Activated naive CD8-positive, alpha-beta T cell treated with anti-CD3 and anti-CD28 coated beads, Interleukin-2, amount 10 ng/mL, durations not matched to agents 7 days and 5 days (primary cell): ENCODE results near the gene NCKAP1. TPM values are rescaled to one million over a fixed set of nuclear protein-coding genes. Genes with fewer than 3 reads are reported as not detected.
"Not testable (repeated sequence)": the region's sequence is repeated elsewhere in the genome, so short reads cannot be mapped to it uniquely, and the experiment has no call there.

Experiments used
- ATAC-seq: fragments of 150-1000 bp; cut with Tn5 transposase; one replicate; pipeline ENCODE4 v1.10.0; 2021; ENCODE audit warnings: low read depth, moderate library complexity
- POLR2A ChIA-PET: fragments of 350-600 bp; sonication (Branson Sonifier 250); formaldehyde crosslinking; loops from one replicate; lab custom pipeline; 2021; ENCODE audit warnings: antibody characterized with exemption; lab: Charles Lee
- DNase-seq: peaks from one replicate; pipeline ENCODE4 v3.0.0; 2021
- H3K27ac Mint-ChIP-seq: one replicate; pipeline ENCODE4 v1.8.0; 2022; ENCODE audit warnings: mild to moderate bottlenecking, mixed read lengths
- H3K27me3 Mint-ChIP-seq: one replicate; pipeline ENCODE4 v1.8.0; 2022; ENCODE audit warnings: mild to moderate bottlenecking, moderate library complexity, mixed read lengths
- H3K36me3 Mint-ChIP-seq: one replicate; pipeline ENCODE4 v1.8.0; 2021; ENCODE audit warnings: mild to moderate bottlenecking, mixed read lengths
- H3K4me1 Mint-ChIP-seq: one replicate; pipeline ENCODE4 v1.8.0; 2021; ENCODE audit warnings: mixed read lengths
- H3K4me3 Mint-ChIP-seq: one replicate; pipeline ENCODE4 v1.8.0; 2022; ENCODE audit warnings: mild to moderate bottlenecking, moderate library complexity, mixed read lengths
- H3K9me3 Mint-ChIP-seq: one replicate; pipeline ENCODE4 v1.8.0; 2021; ENCODE audit warnings: mixed read lengths
- total RNA-seq, 2 experiments: library from RNA; stranded (reverse); gene quantifications; one replicate each; pipeline ENCODE4 v1.2.3, GENCODE V29; 2021

Gene NCKAP1
- total RNA-seq, 2 experiments from 2014 or later, result 0.69 to 1.2 TPM

DNA sequence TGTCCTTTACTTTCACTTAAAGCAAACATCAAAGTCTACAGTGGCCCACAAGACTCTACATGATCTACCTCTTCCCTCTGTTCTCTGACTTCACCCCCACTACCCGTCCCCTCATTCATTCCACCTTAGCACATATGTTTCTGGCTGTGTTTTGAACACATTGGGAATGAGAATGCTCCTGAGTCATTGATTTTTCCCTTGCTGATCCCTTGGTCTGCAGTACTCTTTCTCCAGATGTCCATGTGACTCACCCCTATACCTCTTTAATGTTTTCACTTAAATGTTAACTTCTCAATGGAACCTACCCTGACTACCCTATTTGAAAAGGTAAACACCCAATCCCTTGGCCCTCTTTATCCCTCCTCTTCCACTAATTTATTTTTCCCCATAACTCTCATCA, 141.1 kb downstream of the NCKAP1 start:
- H3K27ac Mint-ChIP-seq, result no peak overlapping the region
- no peak for DNase-seq
- H3K4me3 Mint-ChIP-seq, result no peak overlapping the region
- H3K4me1 Mint-ChIP-seq, result peaks cover 1% of the 10 kb centered on the region
- no peak for ATAC-seq
- H3K27me3 Mint-ChIP-seq, result peaks cover 8% of the 10 kb centered on the region
- H3K9me3 Mint-ChIP-seq, result peaks cover 6% of the 10 kb centered on the region
- POLR2A ChIA-PET, result no interaction called here
- H3K36me3 Mint-ChIP-seq, result peaks cover 2% of the 10 kb centered on the region

DNA sequence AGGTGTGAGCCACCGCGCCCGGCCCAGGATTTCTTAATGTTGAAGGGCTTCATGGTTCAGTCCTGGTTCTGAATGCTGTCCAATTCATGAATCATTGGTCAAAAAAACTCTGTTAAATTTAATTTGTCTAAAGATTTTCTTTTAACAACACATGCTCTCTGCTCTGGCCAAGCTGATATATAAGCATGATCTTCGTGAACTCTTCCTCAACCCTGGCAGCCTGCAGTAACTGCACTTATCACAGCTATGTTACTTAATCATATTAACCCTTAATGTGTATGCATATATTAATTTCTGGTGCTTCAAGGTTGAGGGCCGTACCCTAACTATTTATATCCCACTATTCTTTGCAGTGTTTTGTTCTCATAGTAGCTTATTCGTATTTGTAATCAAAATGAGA, 142.5 kb downstream of the NCKAP1 start:
- no peak overlapping the region for H3K4me3 Mint-ChIP-seq
- peaks cover 1% of the 10 kb centered on the region for H3K4me1 Mint-ChIP-seq
- H3K9me3 Mint-ChIP-seq, result peaks cover 6% of the 10 kb centered on the region
- POLR2A ChIA-PET, result no interaction called here
- H3K27ac Mint-ChIP-seq, result no peak overlapping the region
- DNase-seq (no peak), ATAC-seq (no peak)
- H3K36me3 Mint-ChIP-seq, result peaks cover 2% of the 10 kb centered on the region
- H3K27me3 Mint-ChIP-seq, result peaks cover 13% of the 10 kb centered on the region

DNA sequence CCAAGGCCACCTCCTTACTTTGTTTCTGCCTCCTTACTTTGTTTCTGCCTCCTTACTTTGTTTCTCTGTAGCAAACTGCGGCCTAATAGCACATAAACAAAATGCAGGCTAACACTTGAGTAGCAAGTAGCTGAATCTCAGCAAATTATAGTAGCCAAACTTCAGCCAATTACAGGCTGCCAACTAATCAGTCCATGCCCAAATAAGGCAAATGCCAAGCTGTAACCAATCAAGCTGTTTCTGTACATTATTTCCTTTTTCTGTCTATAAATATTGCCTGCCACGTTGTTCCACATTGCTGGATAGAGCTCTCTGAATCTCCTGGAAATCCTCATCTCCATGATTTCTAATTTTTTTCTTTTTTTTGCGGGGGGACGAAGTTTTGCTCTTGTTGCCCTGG, 143.1 kb downstream of the NCKAP1 start:
- DNase-seq (no peak), ATAC-seq (no peak)
- Mint-ChIP-seq H3K4me1 (peaks cover 1% of the 10 kb centered on the region), H3K27ac (no peak overlapping the region), H3K27me3 (peaks cover 13% of the 10 kb centered on the region), H3K9me3 (peaks cover 6% of the 10 kb centered on the region), H3K36me3 (peaks cover 2% of the 10 kb centered on the region), H3K4me3 (no peak overlapping the region)
- POLR2A ChIA-PET, result no interaction called here

DNA sequence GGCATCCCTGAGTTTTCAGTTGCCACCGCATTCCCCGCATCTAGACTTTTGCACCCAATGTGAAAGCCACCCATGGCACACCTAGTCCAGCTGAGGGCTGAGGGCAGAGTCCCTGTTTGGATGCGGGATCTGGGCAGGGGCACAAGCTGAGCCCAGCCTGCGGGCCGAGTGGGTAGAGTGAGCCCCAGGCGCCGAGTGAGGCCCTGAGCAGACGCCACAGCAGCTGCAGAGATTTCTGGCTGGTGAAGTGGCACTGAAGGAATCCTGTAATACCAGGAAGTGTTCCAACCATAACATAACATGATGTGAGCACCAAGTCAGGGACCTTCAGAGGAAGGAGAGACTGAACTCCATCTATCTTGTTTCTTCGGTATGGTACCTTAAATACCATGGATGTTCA, 144.1 kb downstream of the NCKAP1 start:
- ATAC-seq (no peak), DNase-seq (no peak)
- Mint-ChIP-seq H3K27me3 (peaks cover 15% of the 10 kb centered on the region), H3K27ac (no peak overlapping the region), H3K4me3 (no peak overlapping the region), H3K36me3 (peaks cover 2% of the 10 kb centered on the region), H3K4me1 (no peaks in the 10 kb centered on the region), H3K9me3 (peaks cover 6% of the 10 kb centered on the region)
- POLR2A ChIA-PET, result no interaction called here

DNA sequence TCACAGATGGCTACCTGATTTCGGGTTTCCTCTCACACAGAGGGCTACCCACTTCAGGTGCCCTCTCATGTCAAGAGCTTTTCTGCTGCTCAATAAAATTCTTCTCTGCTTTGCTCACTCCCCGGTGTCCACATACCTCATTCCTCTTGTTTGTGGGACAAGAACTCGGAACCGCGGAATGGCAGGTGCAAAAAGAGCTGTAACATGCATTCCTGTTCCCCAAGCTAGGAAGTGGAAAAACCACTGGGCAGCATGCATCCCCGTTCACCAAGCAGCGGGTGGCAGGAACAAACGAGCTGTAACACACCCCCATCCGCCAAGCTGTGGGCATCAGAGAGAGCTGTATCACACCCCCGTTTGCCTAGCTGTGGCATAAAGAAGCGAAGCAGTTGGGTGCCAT, 144.6 kb downstream of the NCKAP1 start:
- ATAC-seq (no peak), DNase-seq (no peak)
- Mint-ChIP-seq H3K4me3 (no peak overlapping the region), H3K36me3 (peaks cover 2% of the 10 kb centered on the region), H3K27ac (no peak overlapping the region), H3K27me3 (peaks cover 17% of the 10 kb centered on the region), H3K4me1 (no peaks in the 10 kb centered on the region), H3K9me3 (peaks cover 6% of the 10 kb centered on the region)
- POLR2A ChIA-PET, result no interaction called here

DNA sequence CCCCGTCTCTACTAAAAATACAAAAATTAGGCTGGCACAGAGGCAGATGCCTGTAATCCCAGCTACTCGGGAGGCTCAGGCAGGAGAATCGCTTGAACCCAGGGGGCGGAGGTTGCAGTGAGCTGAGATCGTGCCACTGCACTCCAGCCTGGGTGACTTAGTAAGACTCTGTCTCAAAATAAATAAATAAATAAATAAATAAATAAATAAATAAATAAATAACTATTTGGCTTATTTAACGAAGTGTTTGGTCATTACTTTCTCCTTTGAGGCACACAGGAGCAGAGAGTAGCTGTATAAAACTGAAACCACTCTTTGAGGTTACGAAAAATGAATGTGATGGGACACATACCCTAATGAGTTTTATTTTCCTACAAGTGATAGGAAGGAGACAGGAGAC, 145.2 kb downstream of the NCKAP1 start:
- H3K9me3 Mint-ChIP-seq, H3K36me3 Mint-ChIP-seq, POLR2A ChIA-PET, DNase-seq, H3K4me3 Mint-ChIP-seq, H3K4me1 Mint-ChIP-seq, ATAC-seq, H3K27ac Mint-ChIP-seq: not testable (repeated sequence)
- H3K27me3 Mint-ChIP-seq, result peaks cover 17% of the 10 kb centered on the region

DNA sequence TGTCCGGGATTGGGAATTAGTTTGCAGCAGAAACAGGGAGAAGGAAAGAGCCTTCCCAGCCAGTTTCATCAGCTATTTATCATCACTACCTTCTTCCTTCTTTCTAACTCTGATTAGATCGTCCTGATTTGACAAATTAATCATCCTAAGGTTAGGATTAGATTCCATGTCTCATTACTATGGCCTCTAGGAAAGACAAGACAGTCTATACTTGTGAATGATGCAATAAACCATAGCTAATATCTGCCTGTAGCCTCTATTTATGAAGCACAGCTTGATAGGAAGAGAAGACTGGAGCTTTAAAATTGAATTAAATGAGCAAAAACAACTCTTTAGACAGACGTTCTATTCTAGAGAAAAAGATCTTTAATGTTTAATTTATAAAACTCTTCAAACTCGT, 146.6 kb downstream of the NCKAP1 start:
- ATAC-seq (no peak), DNase-seq (no peak)
- H3K36me3 Mint-ChIP-seq, result peaks cover under 1% of the 10 kb centered on the region
- no peak overlapping the region for H3K4me3 Mint-ChIP-seq
- H3K9me3 Mint-ChIP-seq, result peaks cover 2% of the 10 kb centered on the region
- no peak overlapping the region for H3K27ac Mint-ChIP-seq
- peaks cover 17% of the 10 kb centered on the region for H3K27me3 Mint-ChIP-seq
- no peaks in the 10 kb centered on the region for H3K4me1 Mint-ChIP-seq
- POLR2A ChIA-PET, result no interaction called here

DNA sequence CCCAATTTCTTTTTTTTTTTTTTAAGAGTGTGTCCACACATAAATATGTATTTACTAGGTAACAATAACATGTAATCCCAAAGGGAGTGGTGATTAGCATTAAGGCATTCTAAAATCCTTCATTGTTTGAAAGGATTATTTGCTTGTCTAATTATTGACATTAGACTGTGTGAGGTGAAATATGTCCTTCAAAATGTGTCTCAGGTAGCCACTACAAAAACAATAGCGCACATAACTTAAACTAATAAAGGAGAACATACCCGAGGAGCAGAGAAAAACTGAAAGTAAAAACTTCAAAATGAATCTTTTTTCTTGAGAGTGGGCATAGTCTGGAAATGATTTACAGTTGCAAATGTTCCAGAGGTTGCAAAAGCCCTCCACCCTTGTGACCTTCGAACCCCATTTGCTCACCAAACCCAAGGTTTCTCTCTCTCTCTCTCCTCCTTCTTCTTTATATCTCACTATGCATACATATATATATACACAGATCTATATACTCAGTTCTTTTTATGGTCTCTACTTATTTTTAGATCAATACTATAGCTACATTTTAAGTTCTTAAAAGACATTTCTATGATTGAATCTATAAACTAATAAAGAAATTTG, 147.4 kb downstream of the NCKAP1 start:
- no peak for ATAC-seq
- no peak overlapping the region for H3K4me3 Mint-ChIP-seq
- no peak overlapping the region for H3K27ac Mint-ChIP-seq
- H3K36me3 Mint-ChIP-seq, result no peaks in the 10 kb centered on the region
- no peaks in the 10 kb centered on the region for H3K4me1 Mint-ChIP-seq
- POLR2A ChIA-PET, result no interaction called here
- peaks cover 23% of the 10 kb centered on the region for H3K27me3 Mint-ChIP-seq
- DNase-seq, result no peak
- H3K9me3 Mint-ChIP-seq, result no peaks in the 10 kb centered on the region

DNA sequence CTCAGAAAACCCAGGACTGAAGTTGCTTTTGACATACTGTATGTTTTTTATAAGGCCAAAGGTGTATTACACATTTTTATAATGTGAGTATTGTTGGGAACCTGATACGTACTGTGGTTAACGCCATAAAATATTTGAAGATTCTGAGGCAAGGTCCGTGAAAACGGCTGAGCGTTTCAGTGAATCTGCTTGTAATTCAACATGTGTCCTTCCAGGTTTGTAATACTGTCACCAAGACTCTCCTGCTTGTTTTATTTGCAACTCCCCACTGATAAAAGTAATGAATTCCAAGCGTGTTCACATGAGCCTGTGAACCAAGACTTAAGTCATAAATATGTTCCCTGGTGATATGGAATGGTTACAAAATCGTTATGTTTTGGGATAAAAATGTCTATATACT, 148.0 kb downstream of the NCKAP1 start:
- no peaks in the 10 kb centered on the region for H3K36me3 Mint-ChIP-seq
- no peaks in the 10 kb centered on the region for H3K4me1 Mint-ChIP-seq

DNA sequence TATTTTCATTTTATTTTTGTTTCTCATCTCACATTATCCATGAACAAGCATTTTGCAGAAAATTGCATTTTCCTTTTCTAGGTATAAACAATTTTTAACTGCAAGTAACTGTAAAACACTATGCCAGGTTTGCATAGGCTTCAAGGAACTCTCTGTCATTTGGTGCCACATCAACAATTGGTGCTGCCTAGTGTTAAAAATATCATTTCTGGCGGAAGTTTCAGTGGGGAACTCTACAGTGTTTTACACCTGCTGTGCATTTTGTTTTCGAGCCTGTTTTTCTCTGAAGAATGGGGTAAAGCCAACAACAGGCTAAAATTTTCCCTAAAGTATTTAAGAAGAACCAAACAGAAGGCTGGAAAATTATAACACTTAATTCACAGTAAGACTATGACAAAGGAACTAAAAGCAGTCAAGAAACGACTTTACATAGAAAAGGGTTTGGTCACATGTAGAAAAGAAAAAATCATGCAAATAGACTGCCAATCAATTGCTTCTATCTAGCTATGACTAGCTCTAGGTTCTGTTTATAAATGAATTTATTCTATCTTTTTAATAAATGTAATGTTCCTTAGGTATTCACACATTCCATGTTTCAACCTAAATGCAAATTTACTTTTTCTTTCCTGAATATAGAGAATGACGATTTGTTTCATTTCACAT, 150.4 kb downstream of the NCKAP1 start:
- POLR2A ChIA-PET, result no interaction called here
- ATAC-seq (no peak), DNase-seq (no peak)
- Mint-ChIP-seq H3K36me3 (no peaks in the 10 kb centered on the region), H3K27ac (no peak overlapping the region), H3K4me3 (no peak overlapping the region), H3K4me1 (no peaks in the 10 kb centered on the region), H3K9me3 (peaks cover 3% of the 10 kb centered on the region), H3K27me3 (peaks cover 30% of the 10 kb centered on the region)

More for the DNA sequence above, 148.0 kb downstream of the NCKAP1 start:
- Mint-ChIP-seq H3K27ac (no peak overlapping the region), H3K27me3 (peaks cover 27% of the 10 kb centered on the region), H3K9me3 (peaks cover 3% of the 10 kb centered on the region), H3K4me3 (no peak overlapping the region)
- DNase-seq, result no peak
- POLR2A ChIA-PET, result no interaction called here
- no peak for ATAC-seq

DNA sequence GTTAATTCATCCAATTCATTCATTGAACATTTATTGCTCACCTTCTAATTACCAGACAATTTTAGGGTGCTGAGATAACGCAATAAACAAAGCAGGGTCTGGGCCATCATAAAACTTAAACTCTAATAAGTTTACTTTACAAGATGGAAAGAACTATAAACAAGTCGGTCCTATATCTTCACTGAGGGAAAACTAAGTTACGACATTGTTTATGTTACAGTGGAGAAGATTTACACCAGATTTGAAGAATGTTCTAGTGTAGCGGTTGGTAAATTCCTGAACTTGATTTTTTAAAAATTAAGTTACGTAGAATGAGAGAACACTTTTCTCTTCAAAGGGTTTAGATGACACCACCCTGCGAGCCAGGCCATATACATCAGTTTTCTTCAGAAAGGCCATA, 151.2 kb downstream of the NCKAP1 start:
- ATAC-seq (no peak), DNase-seq (no peak)
- peaks cover 3% of the 10 kb centered on the region for H3K9me3 Mint-ChIP-seq
- no peaks in the 10 kb centered on the region for H3K4me1 Mint-ChIP-seq
- H3K4me3 Mint-ChIP-seq, result no peak overlapping the region
- H3K27ac Mint-ChIP-seq, result no peak overlapping the region
- H3K27me3 Mint-ChIP-seq, result peaks cover 30% of the 10 kb centered on the region
- POLR2A ChIA-PET, result no interaction called here
- no peaks in the 10 kb centered on the region for H3K36me3 Mint-ChIP-seq

DNA sequence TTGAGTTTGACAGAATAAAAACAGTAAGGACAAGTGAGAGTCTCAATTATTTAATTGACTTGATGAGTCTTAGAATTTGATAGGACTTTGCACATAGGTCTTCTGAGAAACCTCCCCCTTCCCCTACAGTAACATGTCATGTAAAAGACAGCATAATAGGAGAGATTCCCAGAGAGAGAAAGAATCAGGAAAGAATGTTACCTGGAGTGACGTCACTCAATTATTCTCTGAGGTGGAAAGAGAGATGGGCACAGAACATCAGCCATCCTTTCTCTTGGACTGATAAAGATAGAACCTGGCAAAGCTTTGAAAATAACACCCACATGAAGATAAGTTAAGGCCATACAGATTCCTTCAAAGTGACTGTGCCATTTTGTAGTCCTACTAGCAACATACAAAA, 152.5 kb downstream of the NCKAP1 start:
- POLR2A ChIA-PET, result no interaction called here
- no peaks in the 10 kb centered on the region for H3K36me3 Mint-ChIP-seq
- no peak for DNase-seq
- H3K27me3 Mint-ChIP-seq, result peaks cover 25% of the 10 kb centered on the region
- no peak overlapping the region for H3K27ac Mint-ChIP-seq
- no peak for ATAC-seq
- H3K4me1 Mint-ChIP-seq, result no peaks in the 10 kb centered on the region
- peaks cover 3% of the 10 kb centered on the region for H3K9me3 Mint-ChIP-seq
- no peak overlapping the region for H3K4me3 Mint-ChIP-seq

DNA sequence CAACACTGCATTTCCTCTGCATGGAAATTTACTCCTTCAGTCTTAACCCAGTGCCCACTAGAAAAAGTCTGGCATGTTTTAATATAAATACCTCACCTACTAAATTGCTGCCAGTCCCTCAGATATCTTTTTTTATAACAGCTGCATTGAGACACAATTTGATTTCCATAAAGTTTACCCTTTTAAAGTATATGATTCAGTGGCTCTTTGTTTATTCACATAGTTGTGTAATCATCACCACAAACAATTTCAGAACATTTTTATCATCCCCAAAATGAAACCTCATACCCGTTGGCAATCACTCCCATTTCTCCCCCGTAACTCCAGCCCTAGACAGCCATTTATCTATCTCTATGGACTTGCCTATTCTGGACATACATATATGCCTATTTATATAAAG, 154.8 kb downstream of the NCKAP1 start:
- no peak for ATAC-seq
- H3K9me3 Mint-ChIP-seq, result peaks cover 6% of the 10 kb centered on the region
- DNase-seq, result no peak
- H3K36me3 Mint-ChIP-seq, result no peaks in the 10 kb centered on the region
- no peak overlapping the region for H3K4me3 Mint-ChIP-seq
- H3K27ac Mint-ChIP-seq, result no peak overlapping the region
- no peaks in the 10 kb centered on the region for H3K4me1 Mint-ChIP-seq
- peaks cover 23% of the 10 kb centered on the region for H3K27me3 Mint-ChIP-seq
- POLR2A ChIA-PET, result no interaction called here

DNA sequence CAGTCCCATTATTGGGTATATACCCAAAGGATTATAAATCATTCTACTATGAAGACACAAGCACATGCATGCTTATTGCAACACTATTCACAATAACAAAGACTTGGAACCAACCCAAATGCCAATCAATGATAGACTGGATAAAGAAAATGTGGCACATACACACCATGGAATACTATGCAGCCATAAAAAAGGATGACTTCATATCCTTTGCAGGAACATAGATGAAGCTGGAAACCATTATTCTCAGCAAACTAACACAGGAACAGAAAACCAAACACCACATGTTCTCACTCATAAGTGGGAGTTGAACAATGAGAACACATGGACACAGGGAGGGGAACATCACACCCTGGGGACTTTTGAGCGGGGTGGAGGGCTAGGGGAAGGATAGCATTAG, 158.2 kb downstream of the NCKAP1 start:
- H3K27me3 Mint-ChIP-seq, result peaks cover 17% of the 10 kb centered on the region
- H3K4me3 Mint-ChIP-seq, H3K27ac Mint-ChIP-seq, POLR2A ChIA-PET, H3K9me3 Mint-ChIP-seq, DNase-seq, H3K4me1 Mint-ChIP-seq, ATAC-seq, H3K36me3 Mint-ChIP-seq: not testable (repeated sequence)
